ENCODE measurements around the gene ZDHHC22.
"Not testable (repeated sequence)": the region's sequence is repeated elsewhere in the genome, so short reads cannot be mapped to it uniquely, and the experiment has no call there.

The ZDHHC22 gene

DNA sequence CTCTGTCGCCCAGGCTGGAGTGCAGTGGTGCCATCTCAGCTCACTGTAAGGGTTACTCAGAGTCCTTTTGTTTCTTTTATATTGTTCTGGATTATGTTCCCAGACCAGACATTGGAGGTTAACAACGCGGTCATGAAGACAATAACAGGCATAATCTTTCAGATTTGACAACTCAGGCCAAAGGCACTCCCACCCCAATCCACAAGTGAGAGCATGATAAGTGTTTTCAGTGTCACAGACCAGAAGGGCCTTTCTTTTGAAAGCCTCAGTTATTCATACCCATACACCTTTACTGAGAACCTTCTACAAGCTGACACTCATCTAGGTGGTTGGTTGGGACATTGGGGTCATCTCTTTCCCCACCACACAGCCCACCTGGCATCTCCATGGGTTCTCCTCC, 37.1 kb upstream of the ZDHHC22 start:
- Mint-ChIP-seq H3K4me3 (no peak overlapping the region), H3K9me3 (no peaks in the 10 kb centered on the region), H3K36me3 (ENCODE audit: low read depth) (no peaks in the 10 kb centered on the region), H3K27ac (no peak overlapping the region), H3K27me3 (ENCODE audit: low read depth, poor library complexity) (peaks cover 31% of the 10 kb centered on the region), H3K4me1 (peaks cover 5% of the 10 kb centered on the region)
- no peak for DNase-seq
- TF ChIP-seq, protein P1, sequence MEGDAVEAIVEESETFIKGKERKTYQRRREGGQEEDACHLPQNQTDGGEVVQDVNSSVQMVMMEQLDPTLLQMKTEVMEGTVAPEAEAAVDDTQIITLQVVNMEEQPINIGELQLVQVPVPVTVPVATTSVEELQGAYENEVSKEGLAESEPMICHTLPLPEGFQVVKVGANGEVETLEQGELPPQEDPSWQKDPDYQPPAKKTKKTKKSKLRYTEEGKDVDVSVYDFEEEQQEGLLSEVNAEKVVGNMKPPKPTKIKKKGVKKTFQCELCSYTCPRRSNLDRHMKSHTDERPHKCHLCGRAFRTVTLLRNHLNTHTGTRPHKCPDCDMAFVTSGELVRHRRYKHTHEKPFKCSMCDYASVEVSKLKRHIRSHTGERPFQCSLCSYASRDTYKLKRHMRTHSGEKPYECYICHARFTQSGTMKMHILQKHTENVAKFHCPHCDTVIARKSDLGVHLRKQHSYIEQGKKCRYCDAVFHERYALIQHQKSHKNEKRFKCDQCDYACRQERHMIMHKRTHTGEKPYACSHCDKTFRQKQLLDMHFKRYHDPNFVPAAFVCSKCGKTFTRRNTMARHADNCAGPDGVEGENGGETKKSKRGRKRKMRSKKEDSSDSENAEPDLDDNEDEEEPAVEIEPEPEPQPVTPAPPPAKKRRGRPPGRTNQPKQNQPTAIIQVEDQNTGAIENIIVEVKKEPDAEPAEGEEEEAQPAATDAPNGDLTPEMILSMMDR (IDR thresholded peaks at IDR 0.05): no peak

DNA sequence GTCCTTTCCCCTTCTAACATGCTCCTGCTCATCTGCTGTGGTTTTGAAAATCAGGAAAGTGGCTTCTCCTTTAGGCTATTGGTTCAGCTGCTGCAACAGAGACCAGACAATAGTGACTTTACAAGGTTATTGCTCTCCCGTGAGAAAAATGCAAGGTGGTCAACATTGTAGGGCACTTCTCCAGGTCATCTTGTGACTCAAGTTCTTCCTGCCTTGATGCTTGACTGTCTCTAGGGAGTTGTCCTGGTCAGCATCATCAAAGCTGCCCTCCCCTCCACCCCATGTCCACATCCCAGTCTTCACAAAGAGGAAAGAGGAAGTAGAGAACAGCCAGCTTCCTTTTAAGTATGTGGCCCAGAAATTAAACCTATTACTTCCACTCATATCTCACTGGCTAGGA, 36.1 kb upstream of the ZDHHC22 start:
- Mint-ChIP-seq H3K36me3 (ENCODE audit: low read depth) (no peaks in the 10 kb centered on the region), H3K9me3 (no peaks in the 10 kb centered on the region), H3K27ac (no peak overlapping the region), H3K27me3 (ENCODE audit: low read depth, poor library complexity) (peaks cover 25% of the 10 kb centered on the region), H3K4me1 (peaks cover 3% of the 10 kb centered on the region), H3K4me3 (no peak overlapping the region)
- DNase-seq: no peak
- TF ChIP-seq, protein P1 (IDR thresholded peaks at IDR 0.05): no peak

DNA sequence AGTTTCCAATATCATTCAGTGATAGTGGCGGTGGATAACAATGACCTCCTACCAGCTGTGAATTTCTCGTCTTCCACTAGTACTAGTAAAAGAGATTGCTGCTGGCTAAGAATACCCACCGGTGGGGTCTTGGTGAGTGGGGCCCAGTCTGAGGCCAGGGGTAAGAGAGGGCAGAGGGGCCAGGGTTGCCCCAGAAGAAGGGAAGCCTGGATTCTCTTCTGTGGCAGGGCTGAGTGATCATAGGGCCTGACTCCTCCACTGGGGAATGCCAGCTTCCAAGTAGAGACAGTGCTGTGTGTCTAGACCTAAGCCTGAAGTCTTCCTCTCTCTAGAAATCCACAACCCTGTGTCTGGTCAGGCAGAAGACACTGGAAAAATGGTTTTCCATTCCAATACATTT, 34.3 kb upstream of the ZDHHC22 start:
- Mint-ChIP-seq H3K36me3 (ENCODE audit: low read depth) (no peaks in the 10 kb centered on the region), H3K9me3 (peaks cover 7% of the 10 kb centered on the region), H3K27ac (no peak overlapping the region), H3K4me1 (no peaks in the 10 kb centered on the region), H3K27me3 (ENCODE audit: low read depth, poor library complexity) (peaks cover 25% of the 10 kb centered on the region), H3K4me3 (no peak overlapping the region)
- DNase-seq: no peak
- TF ChIP-seq, protein P1 (IDR thresholded peaks at IDR 0.05): no peak

DNA sequence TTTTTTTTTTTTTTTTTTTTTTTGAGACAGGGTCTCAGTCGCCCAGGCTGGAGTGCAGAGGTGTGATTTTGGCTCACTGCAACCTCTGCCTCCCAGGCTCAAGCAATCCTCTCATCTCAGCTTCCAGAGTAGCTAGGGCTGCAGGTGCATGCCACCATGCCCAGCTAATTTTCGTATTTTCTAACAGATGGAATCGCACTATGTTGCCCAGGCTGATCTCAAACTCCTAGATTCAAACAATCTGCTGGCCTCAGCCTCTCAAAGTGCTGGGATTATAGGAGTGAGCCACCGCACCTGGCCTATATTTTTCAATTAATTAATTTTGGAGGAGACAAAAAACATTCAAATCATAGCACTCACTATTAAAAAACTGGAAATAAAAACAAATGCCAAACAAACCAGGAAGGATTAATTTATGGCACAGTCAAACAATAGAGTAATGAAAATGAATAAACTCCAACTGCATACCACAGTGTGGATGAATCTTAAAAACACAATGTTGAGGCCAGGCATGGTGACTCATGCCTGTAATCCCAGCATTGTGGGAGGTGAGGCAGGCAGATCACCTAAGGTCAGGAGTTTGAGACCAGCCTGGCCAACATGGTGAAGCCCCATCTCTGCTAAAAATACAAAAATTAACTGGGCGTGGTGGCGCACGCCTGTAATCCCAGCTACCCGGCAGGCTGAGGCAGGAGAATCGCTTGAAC, 32.5 kb upstream of the ZDHHC22 start:
- Mint-ChIP-seq H3K9me3 (peaks cover 18% of the 10 kb centered on the region), H3K27me3 (ENCODE audit: low read depth, poor library complexity) (peaks cover 14% of the 10 kb centered on the region)
- H3K27ac Mint-ChIP-seq; H3K36me3 Mint-ChIP-seq (ENCODE audit: low read depth); DNase-seq; H3K4me1 Mint-ChIP-seq; H3K4me3 Mint-ChIP-seq: not testable (repeated sequence)

DNA sequence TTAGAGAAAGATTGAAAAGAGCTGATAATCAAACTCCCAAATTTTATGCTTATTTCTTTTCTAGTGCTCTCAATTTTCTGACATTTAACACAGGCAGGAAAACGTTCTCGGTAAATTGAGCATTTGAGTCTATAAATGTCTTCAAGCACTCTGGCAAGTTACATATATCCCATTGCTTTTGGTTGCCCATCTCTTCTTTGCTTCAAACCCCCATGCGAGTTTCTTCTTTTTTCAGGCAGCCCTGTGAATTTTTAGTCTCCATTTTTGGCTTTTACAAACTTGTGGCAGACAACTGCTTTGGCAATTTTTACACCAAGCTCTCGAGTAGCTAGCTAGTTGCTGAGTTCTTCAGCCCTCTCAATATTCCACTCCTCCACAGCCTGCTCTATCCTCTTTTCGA, 31.3 kb upstream of the ZDHHC22 start:
- Mint-ChIP-seq H3K36me3 (ENCODE audit: low read depth) (no peaks in the 10 kb centered on the region), H3K27me3 (ENCODE audit: low read depth, poor library complexity) (peaks cover 14% of the 10 kb centered on the region), H3K4me1 (no peaks in the 10 kb centered on the region), H3K27ac (no peak overlapping the region), H3K4me3 (no peak overlapping the region), H3K9me3 (peaks cover 23% of the 10 kb centered on the region)
- TF ChIP-seq, protein P1 (IDR thresholded peaks at IDR 0.05): no peak
- no peak for DNase-seq

DNA sequence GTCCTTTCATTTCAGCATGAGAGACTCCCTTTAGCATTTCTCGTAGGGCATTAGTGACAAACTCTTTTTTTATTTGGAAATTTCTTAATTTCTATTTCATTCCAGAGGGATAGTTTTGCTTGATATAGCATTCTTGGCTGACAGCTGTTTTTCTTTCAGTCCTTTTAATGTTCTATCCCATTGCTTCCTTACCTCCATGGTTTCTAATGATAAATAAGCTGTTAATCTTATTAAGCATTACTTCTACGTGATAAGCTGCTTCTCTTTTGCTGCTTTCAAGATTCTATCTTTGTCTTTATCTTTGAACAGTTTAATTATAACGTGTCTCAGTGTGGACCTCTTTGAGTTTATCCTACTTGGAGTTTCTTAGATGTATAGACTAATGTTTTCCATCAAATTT, 28.5 kb upstream of the ZDHHC22 start:
- Mint-ChIP-seq H3K9me3 (peaks cover 23% of the 10 kb centered on the region), H3K4me3 (no peak overlapping the region), H3K27ac (no peak overlapping the region), H3K27me3 (ENCODE audit: low read depth, poor library complexity) (peaks cover 3% of the 10 kb centered on the region), H3K4me1 (no peaks in the 10 kb centered on the region), H3K36me3 (ENCODE audit: low read depth) (no peaks in the 10 kb centered on the region)
- TF ChIP-seq, protein P1 (IDR thresholded peaks at IDR 0.05): no peak
- DNase-seq: no peak
